B cell (primary cell): ENCODE results near the gene ZFP36L1. TPM values are rescaled to one million over a fixed set of nuclear protein-coding genes. Genes with fewer than 3 reads are reported as not detected.

Source experiments
- ATAC-seq: fragments of 200-7000 bp; cut with Tn5 transposase; one replicate; pipeline ENCODE4 v1.10.0; 2021; ENCODE audit warnings: low read depth, mild to moderate bottlenecking, moderate number of reproducible peaks, moderate library complexity
- CTCF ChIA-PET: fragments of 350-600 bp; sonication (Branson Sonifier 250); formaldehyde crosslinking; loops from one replicate; lab custom pipeline; 2021; ENCODE audit warnings: antibody characterized with exemption, inconsistent platforms; lab: Charles Lee
- POLR2A ChIA-PET: fragments of 350-600 bp; sonication (Branson Sonifier 250); formaldehyde crosslinking; loops from one replicate; lab custom pipeline; 2021; ENCODE audit warnings: antibody characterized with exemption; lab: Charles Lee
- DNase-seq: peaks from one replicate; pipeline ENCODE4 v3.0.0; 2013
- H2AFZ ChIP-seq: 2 replicates; pipeline ENCODE4 v1.6.1; 2012; ENCODE audit warnings: mild to moderate bottlenecking, low read depth, low read length; ENCODE audit not compliant: insufficient read depth, poor library complexity, severe bottlenecking
- H3K27ac ChIP-seq, 2 donors: 1 replicate in 1 of 2; 2 replicates in 1 of 2; pipeline ENCODE4 v1.5.1; 2012 to 2013; ENCODE audit warnings: low read length in 2 of 2, mild to moderate bottlenecking in 2 of 2, moderate library complexity in 1 of 2
- H3K27me3 ChIP-seq, 4 experiments: fragments of 200-600 bp in 1 of 4; sonication (generic) in 1 of 4; replicated peaks in 1 of 4; 1 replicate in 2 of 4; 2 replicates in 2 of 4; pipeline versions ENCODE4 v1.6.1 to v1.7.0; 2013 to 2016; ENCODE audit warnings: low read length in 3 of 4, mild to moderate bottlenecking in 2 of 4, mixed read lengths in 1 of 4, moderate library complexity in 1 of 4; ENCODE audit not compliant: insufficient read depth in 4 of 4, control insufficient read depth in 3 of 4; ENCODE audit errors: control extremely low read depth in 1 of 4
- H3K36me3 ChIP-seq, 2 experiments: replicated peaks in 1 of 2; 1 replicate in 1 of 2; 2 replicates in 1 of 2; pipeline versions ENCODE4 v1.6.1 to v1.7.1; 2013; ENCODE audit warnings: low read length in 1 of 2; ENCODE audit not compliant: insufficient read depth in 2 of 2, control insufficient read depth in 1 of 2; ENCODE audit errors: control extremely low read depth in 1 of 2, extremely low read depth in 1 of 2
- H3K4me1 ChIP-seq, 2 donors: fragments of 200-600 bp in 1 of 2; sonication (generic) in 1 of 2; 1 replicate in 1 of 2; 2 replicates in 1 of 2; pipeline versions ENCODE4 v1.5.1 to v1.6.1; 2013 to 2017; ENCODE audit warnings: low read length in 2 of 2; ENCODE audit not compliant: control insufficient read depth in 2 of 2, insufficient read depth in 2 of 2
- H3K4me2 ChIP-seq: replicated peaks from 2 replicates; pipeline ENCODE3; 2012; ENCODE audit warnings: mild to moderate bottlenecking, low read depth, low read length; ENCODE audit not compliant: poor library complexity, severe bottlenecking
- H3K4me3 ChIP-seq, 5 experiments: fragments of 200-600 bp in 1 of 5; sonication (generic) in 1 of 5; 1 replicate in 3 of 5; 2 replicates in 2 of 5; pipeline versions ENCODE4 v1.5.1 to v1.7.0; 2011 to 2016; ENCODE audit warnings: low read length in 4 of 5, mild to moderate bottlenecking in 4 of 5, low read depth in 2 of 5, control low read depth in 1 of 5, moderate library complexity in 1 of 5; ENCODE audit not compliant: insufficient read depth in 1 of 5; ENCODE audit errors: control extremely low read depth in 1 of 5, extremely low read depth in 1 of 5
- H3K79me2 ChIP-seq: fragments of 200-600 bp; sonication (generic); one replicate; pipeline ENCODE4 v1.6.0; 2016; ENCODE audit warnings: low read length; ENCODE audit not compliant: control insufficient read depth, insufficient read depth
- H3K9ac ChIP-seq: fragments of 200-600 bp; sonication (generic); 2 replicates; pipeline ENCODE4 v1.6.1; 2017; ENCODE audit warnings: mild to moderate bottlenecking, low read length, moderate library complexity
- H3K9me3 ChIP-seq, 3 donors: one replicate each; pipeline versions ENCODE4 v1.6.1 to v1.7.1; 2013; ENCODE audit warnings: low read length in 2 of 3; ENCODE audit not compliant: control insufficient read depth in 2 of 3, insufficient read depth in 1 of 3; ENCODE audit errors: control extremely low read depth in 1 of 3
- H4K20me1 ChIP-seq: 2 replicates; pipeline ENCODE4 v1.6.0; 2012; ENCODE audit warnings: mild to moderate bottlenecking, low read length; ENCODE audit not compliant: insufficient read depth, control insufficient read depth, poor library complexity, severe bottlenecking
- H3K27ac Mint-ChIP-seq: one replicate; pipeline ENCODE4 v1.8.0; 2021; ENCODE audit warnings: mixed read lengths
- H3K27me3 Mint-ChIP-seq: one replicate; pipeline ENCODE4 v1.8.0; 2021; ENCODE audit warnings: mixed read lengths
- H3K4me1 Mint-ChIP-seq: one replicate; pipeline ENCODE4 v1.8.0; 2021; ENCODE audit warnings: mixed read lengths
- H3K4me3 Mint-ChIP-seq: one replicate; pipeline ENCODE4 v1.8.0; 2021; ENCODE audit warnings: mixed read lengths
- H3K9me3 Mint-ChIP-seq: one replicate; pipeline ENCODE4 v1.8.0; 2022; ENCODE audit warnings: mixed read lengths; ENCODE audit not compliant: insufficient read depth
- EZH2 ChIP-seq: IDR thresholded peaks from 2 replicates; pipeline ENCODE4 v1.6.1; 2012; ENCODE audit warnings: borderline replicate concordance, low read depth, mild to moderate bottlenecking, moderate library complexity, low read length; ENCODE audit not compliant: insufficient read depth, poor library complexity, severe bottlenecking
- WGBS: methylation state at CpG from one replicate; pipeline ENCODE4 v1.1.5; 2013; ENCODE audit warnings: missing lambda C conversion rate; ENCODE audit not compliant: insufficient coverage; 5-methylcytosine and 5-hydroxymethylcytosine counted together
- intact Hi-C: fragments of 100-400 bp; cut with micrococcal nuclease; formaldehyde crosslinking; loops from one replicate; pipeline ENCODE4 v1.10.0; 2022
- polyA plus RNA-seq: library from polyadenylated mRNA; depleted of rRNA; stranded (reverse); fragments of >200 nt; gene quantifications from 2 replicates; pipeline ENCODE4 v1.2.3, GENCODE V29; 2012
- total RNA-seq, 2 donors: library from RNA; stranded (reverse); fragments of 120-200 nt in 1 of 2; gene quantifications; 1 replicate in 1 of 2; 2 replicates in 1 of 2; pipeline versions ENCODE4 v1.2.3 to v1.2.4, GENCODE V29; 2013 to 2022
- TF ChIP-seq, protein P1 (sequence below): fragments of 200-600 bp; IDR thresholded peaks from one replicate; pipeline ENCODE4 v1.8.0; 2022; ENCODE audit warnings: antibody characterized with exemption, mild to moderate bottlenecking

ZFP36L1 gene
- total and polyA plus RNA-seq, 2 donors (not counting 1 experiment from before 2014, with no cell fraction given): 572 to 983 TPM

DNA sequence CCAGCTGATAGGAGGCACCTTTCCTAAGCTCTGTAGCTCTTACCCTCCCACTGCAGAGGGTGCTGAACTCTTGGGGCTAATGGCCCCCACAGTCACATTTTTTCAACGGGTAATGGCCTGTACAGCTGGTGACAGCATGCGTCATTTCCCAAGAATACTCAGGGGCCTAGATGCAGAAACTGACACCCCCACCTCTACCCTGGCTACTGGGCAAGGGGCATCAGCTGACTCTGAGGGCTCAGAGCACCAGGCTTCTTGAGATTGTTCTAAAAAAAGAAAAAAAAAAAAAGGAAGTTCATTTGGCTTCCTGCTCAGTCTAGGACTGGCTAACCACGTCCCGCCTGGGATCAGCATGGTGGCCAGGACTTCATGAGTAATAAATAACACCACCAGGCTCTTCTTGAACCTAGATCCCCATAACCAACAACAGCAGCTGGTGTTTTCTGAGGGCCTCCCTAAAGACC is 35.2 kb downstream of the ZFP36L1 start:
- ChIA-PET CTCF (interaction anchor here (1.0 to 1.5 kb wide), 3 partner anchors 26 to 74 kb away, joined by 3 to 4 read pairs (median 4); no protein-coding TSS in a partner anchor), POLR2A (interaction anchor here (0.7 to 1.4 kb wide), 7 partner anchors 14 to 334 kb away, joined by 3 to 9 read pairs (median 3); partner anchors contain the start of gene ZFP36L1)
- DNase-seq (peak; percentile 78), ATAC-seq (peak; percentile 90)
- H3K36me3 ChIP-seq: no peaks in the 10 kb centered on the region
- no peaks in the 10 kb centered on the region for H3K9me3 Mint-ChIP-seq
- H3K4me1 Mint-ChIP-seq: peaks cover 23% of the 10 kb centered on the region
- H3K9ac ChIP-seq: no peak overlapping the region
- no peak overlapping the region for H2AFZ ChIP-seq
- H3K4me3 ChIP-seq: no peak overlapping the region
- no peaks in the 10 kb centered on the region for H3K27me3 ChIP-seq
- intact Hi-C loops: no loop called here
- no CpG with 5 or more reads among the region's 4 CpGs for WGBS
- H3K4me3 Mint-ChIP-seq: no peak overlapping the region
- no peak overlapping the region for H3K27ac ChIP-seq
- peaks cover 27% of the 10 kb centered on the region in 2 donors for H3K4me1 ChIP-seq
- H3K9me3 ChIP-seq: no peaks in the 10 kb centered on the region
- H4K20me1 ChIP-seq: no peaks in the 10 kb centered on the region
- peak overlapping the region; percentile 34 for H3K4me2 ChIP-seq
- no peak for TF ChIP-seq EZH2
- TF ChIP-seq, protein P1, sequence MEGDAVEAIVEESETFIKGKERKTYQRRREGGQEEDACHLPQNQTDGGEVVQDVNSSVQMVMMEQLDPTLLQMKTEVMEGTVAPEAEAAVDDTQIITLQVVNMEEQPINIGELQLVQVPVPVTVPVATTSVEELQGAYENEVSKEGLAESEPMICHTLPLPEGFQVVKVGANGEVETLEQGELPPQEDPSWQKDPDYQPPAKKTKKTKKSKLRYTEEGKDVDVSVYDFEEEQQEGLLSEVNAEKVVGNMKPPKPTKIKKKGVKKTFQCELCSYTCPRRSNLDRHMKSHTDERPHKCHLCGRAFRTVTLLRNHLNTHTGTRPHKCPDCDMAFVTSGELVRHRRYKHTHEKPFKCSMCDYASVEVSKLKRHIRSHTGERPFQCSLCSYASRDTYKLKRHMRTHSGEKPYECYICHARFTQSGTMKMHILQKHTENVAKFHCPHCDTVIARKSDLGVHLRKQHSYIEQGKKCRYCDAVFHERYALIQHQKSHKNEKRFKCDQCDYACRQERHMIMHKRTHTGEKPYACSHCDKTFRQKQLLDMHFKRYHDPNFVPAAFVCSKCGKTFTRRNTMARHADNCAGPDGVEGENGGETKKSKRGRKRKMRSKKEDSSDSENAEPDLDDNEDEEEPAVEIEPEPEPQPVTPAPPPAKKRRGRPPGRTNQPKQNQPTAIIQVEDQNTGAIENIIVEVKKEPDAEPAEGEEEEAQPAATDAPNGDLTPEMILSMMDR: no peak
- H3K27ac Mint-ChIP-seq: peak overlapping the region; percentile 46
- H3K27me3 Mint-ChIP-seq: no peaks in the 10 kb centered on the region
- H3K79me2 ChIP-seq: no peaks in the 10 kb centered on the region

DNA sequence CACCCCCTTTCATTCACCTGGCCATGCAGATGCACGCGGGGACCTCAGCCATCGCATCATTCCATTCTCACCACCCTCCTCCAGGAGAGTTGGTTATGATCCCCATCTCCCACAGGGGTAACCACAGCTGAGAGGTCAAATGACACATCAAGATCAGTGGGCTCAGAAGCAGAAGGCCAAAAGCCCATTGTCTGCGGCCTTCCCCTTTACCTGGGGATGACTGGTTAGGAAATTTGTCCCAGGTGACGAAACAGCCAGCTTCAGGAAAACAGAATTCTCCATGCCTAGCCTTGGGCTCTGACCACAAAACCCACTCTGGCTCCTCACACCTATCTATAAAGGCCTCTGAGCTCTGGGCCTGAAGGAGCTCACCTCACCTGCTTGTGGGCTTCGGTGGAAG is 36.1 kb downstream of the ZFP36L1 start:
- H2AFZ ChIP-seq: no peak overlapping the region
- peaks cover 23% of the 10 kb centered on the region for H3K4me1 Mint-ChIP-seq
- H3K36me3 ChIP-seq: no peaks in the 10 kb centered on the region
- no peak for ATAC-seq
- intact Hi-C loops: no loop called here
- H3K27me3 ChIP-seq: no peaks in the 10 kb centered on the region
- H3K27ac Mint-ChIP-seq: no peak overlapping the region
- no peaks in the 10 kb centered on the region for H4K20me1 ChIP-seq
- TF ChIP-seq, protein P1: no peak
- no peak for TF ChIP-seq EZH2
- no peak for DNase-seq
- H3K4me3 Mint-ChIP-seq: no peak overlapping the region
- no peak overlapping the region for H3K9ac ChIP-seq
- H3K79me2 ChIP-seq: no peaks in the 10 kb centered on the region
- H3K4me1 ChIP-seq: peaks cover 27% of the 10 kb centered on the region in 2 donors
- 92% methylated on average over 6 of the region's 6 CpGs for WGBS
- peak overlapping the region; percentile 34 for H3K4me2 ChIP-seq
- H3K9me3 ChIP-seq: no peaks in the 10 kb centered on the region
- POLR2A ChIA-PET: interaction anchor here (0.8 to 1.3 kb wide), 4 partner anchors 33 to 129 kb away, joined by 3 to 9 read pairs (median 5); no protein-coding TSS in a partner anchor
- H3K27me3 Mint-ChIP-seq: no peaks in the 10 kb centered on the region
- H3K9me3 Mint-ChIP-seq: no peaks in the 10 kb centered on the region
- no peak overlapping the region for H3K4me3 ChIP-seq
- no peak overlapping the region for H3K27ac ChIP-seq
- CTCF ChIA-PET: interaction anchor here (1.0 to 1.3 kb wide), 2 partner anchors 24 to 73 kb away, joined by 3 to 4 read pairs; no protein-coding TSS in a partner anchor
